GM21515 (cell line): ENCODE measurements around the gene EXOC7.

Source experiments
- ATAC-seq: cut with Tn5 transposase; IDR thresholded peaks from one replicate; pipeline ENCODE4 v1.9.1; 2021; ENCODE audit not compliant: unreplicated experiment

Gene EXOC7, protein sequence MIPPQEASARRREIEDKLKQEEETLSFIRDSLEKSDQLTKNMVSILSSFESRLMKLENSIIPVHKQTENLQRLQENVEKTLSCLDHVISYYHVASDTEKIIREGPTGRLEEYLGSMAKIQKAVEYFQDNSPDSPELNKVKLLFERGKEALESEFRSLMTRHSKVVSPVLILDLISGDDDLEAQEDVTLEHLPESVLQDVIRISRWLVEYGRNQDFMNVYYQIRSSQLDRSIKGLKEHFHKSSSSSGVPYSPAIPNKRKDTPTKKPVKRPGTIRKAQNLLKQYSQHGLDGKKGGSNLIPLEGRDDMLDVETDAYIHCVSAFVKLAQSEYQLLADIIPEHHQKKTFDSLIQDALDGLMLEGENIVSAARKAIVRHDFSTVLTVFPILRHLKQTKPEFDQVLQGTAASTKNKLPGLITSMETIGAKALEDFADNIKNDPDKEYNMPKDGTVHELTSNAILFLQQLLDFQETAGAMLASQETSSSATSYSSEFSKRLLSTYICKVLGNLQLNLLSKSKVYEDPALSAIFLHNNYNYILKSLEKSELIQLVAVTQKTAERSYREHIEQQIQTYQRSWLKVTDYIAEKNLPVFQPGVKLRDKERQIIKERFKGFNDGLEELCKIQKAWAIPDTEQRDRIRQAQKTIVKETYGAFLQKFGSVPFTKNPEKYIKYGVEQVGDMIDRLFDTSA

DNA sequence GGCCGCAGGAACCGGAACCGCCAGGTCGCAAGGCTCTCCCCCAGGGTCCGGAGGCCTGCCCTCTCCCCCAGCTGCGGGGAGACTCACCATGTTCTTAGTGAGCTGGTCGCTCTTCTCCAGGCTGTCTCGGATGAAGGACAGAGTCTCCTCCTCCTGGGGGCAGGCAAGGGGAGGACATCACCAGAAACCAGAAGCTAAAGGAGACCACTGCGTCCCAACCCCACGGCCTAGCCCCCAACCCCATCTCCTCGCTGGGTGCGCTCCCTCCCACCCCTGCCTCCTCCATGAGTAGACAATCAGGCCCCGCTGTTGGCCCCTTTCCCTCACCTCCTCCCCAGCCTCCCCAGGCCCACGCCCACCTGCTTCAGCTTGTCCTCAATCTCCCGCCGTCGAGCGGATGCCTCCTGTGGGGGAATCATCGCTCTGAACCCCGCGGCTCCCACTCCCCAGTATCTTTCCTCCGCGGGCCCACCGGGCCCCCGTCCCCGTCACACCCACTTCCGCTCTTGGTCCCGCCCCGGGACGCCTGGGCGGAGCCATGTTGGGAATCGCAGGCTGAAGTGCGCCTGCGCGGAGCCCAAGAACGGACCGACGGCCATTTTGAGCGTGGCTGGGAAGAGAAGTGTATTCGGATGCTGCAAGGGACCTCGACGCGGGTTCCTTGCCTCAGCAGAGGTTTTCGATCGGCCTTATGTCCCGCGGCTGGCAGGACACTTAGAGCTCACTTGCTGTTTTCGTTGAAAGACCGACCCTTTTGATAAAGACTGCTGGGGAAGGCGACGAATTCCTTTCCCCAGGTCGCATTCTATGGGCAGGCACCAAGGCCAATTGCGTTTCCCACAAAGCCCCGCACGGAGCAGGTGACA is at the start of gene EXOC7:
Gene EXOC7 (minus strand): TSS at position 514 of the 866 bp plus-strand sequence. CDS start 95 bp downstream, at position 419.
- peak; percentile 70 for ATAC-seq

DNA sequence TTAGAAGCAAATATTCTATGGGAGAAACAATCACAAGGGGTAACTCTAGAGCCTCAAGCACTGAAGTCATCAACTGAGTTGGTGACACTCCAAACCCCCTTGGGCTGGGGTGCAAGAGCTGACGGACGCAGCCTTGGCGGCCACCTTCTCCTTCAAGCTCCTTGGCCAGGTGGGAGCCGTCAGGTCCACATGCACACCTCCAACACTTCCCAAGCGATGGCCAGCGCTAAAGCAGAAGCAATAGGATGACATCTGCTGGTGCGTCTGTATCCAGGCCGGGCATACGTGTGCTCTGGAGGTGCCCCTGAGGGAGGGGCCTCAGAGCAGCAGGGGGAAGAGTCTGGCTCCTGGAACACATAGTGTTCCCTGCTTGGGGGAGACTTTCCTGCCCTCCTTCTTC is 49.6 kb upstream of the EXOC7 start:
- ATAC-seq, result no peak

DNA sequence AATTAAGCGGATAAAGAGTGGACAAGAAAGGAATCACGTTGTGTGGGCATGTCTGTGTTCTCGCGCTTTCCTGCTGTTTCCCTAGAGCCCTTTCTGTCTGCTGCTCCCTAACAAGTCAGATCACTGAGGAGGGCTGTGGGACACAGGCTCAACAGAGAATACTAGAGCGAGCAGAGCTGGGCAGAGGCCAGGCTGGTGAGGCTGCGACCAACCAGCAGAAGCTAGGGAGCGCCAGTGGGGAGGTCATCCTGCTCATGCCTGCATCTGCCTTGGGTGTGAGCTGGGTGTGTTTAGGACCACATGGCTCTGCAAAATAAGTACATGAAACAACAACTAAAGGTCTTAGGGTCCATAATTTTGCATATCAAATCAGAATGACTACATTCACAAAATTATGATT is 49.0 kb upstream of the EXOC7 start:
- ATAC-seq, result no peak

DNA sequence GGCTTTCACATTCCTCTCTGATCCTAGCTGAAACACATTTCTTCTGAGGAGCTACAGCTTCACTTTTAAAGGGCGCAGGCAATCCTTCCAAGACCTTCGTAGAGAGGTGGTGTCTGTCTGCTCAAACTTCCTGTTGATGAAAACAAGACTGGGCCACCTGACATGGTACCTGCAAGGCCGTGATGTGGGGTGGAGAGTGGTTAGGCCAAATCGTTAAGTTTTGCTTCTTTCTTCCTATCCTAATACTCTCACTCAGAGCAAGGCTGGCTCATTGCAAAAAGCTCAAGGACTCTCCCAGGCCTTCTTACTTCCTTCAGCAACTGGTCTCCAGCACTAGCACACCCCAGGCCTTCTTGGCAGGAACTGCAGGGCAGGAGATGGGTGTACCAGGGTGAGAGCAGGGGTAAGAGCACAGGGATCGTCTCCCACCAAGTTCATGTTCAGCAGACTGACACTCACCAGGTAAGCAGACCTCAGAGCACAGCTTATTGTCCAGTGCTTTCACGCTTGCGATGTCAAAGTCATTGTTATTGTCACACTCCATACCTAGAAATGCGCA is 48.4 kb upstream of the EXOC7 start:
- no peak for ATAC-seq

DNA sequence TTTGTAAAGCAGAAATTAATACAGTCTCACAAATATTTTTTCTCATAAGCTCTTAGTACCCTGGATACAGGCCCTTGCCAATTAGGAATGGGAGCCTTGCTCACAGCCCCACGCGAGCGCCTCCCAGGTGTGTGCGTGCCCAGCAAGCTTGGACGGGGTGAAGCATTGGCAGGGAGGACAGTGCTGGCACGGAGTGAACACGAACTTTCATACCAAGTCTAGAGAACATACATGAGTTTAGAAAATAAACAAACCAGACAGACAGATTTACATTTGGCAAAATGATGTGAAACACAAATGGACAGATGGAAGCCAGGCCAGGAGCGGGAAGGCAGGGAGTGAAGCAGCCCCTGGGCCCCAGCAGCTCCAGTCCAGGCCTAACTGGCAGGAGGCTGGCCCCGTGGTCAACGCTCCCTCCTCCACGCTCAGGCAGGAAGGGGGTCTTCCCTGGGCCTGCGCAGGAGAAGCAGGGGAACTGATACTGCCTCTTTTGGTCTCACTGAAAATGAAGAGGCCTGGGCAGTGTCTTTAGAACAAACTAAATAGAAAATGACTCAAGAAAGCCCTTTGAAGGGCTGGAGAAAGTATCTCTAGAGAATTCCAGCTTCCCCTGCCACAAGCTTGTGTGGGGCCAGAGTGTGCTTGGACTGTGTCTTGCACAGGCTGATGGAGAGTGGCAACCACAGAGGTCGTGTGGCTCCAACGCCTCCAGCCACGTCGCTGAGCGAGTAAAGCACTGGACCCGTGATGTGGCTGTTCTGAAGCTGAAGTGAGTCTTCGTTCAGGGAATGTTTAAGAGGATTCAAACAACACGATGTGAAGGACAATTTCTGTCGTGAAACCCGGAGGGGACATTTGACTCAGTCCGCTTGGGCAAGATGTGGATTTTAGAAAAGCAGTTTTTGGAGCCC is 47.4 kb upstream of the EXOC7 start:
- no peak for ATAC-seq

DNA sequence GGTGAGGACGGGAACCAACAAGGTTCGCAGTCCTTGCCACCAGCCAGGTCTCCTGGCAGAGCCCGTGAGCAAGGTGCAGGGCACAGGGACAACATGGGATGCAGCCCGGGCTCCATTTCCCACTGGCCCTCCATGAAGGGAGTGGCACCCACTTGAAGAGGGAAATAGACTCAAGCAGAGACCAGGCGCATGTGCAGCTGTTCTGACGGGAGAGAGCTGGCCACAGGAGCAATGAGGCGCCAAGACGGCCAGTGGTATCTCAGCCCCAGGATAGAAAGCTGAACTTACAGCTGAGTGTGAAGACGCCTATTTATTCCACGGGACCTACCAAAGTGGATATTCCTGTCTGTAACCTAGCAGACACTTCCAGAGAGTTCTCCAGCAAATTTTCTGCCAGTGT is 45.6 kb upstream of the EXOC7 start:
- no peak for ATAC-seq

DNA sequence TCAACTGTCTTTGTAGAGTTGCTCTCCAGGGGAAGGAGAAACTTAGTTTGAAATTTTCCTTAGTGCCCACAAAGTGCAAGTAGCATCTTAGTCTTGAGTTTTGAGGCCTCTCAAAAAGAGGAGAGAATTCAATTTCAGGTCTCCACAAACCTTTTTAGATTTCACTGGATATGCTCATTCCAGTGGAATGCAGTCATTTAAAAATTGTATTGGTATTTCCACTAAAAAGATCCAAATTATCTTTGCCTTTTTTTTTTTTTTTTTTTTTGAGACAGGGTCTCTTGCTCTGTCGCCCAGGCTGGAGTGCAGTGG is 44.4 kb upstream of the EXOC7 start:
- ATAC-seq, result no peak

DNA sequence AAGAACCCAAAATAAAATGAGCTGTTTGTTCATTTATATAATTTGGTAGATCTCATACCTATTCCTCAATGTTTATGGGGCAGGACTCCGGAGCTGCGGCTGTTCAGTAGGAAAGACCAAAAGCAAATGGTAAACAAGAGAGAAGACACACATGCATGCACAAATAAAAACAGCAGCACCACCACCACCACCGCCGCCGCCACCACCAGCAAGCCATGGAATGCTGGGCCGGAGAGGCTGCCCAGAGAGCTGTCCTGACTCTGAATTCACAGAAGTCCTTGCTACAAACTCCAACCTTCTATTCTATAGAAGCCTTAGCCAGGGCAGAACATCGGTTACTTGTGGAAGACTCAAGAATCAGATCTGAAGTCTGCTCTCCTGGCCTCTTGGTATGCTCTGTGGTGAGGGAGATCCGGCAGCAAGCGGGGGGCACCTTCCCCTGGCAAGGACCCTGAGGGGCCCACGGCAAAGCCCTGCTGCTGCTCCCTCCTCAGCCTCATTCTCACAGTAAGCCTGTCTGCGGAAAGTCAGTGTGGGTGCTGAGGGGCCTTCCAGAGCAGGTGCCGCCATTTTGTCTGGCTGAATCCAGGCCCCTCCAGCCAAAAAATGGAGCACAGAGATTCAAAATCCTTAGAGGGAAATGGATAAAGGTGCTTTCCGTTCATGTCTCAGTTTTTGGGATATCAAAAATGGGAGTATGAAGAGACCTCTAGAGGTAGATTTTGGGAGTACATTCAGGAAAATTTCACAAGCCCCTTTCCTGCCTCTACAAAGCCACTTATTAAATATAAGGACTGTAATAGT is 43.8 kb upstream of the EXOC7 start:
- ATAC-seq, result no peak

DNA sequence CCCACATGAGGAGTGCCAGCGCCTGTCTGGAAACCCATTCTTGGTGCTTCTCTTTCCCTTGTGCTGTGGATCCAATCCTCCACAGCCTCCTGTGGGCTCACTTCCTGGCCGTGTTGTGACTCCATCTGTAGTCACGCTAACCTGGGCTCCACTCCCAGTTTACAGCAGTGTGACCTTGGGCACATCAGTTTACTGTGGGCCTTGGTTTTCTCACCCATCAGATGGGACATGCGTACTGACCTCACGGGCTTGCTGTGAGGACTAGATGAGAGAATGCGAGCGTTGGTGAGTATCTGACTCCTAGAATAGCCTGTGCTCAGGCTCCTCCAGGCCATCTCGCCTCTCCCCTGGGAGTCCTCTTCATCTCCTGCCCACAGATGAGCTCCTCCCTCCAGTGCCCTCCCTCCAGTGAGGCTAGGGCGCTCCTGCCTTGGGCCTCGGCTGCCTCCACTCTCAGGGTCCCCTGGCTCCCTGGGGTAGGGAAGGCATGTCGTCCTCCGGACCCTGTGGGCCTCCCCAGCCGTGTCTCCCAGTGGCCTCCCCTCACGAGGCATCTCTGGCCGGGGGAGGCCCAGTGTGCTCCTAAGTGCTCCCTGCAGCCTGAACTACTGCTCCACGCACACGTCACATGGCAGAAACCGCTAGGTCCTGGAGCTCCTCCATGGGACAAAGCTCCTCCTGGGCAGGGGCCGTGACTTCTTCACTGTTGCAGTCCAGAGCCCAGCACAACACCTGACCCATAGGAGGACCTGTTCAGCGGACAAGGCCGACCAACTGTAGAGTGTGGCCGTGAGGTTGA is 42.7 kb upstream of the EXOC7 start:
- ATAC-seq, result no peak

DNA sequence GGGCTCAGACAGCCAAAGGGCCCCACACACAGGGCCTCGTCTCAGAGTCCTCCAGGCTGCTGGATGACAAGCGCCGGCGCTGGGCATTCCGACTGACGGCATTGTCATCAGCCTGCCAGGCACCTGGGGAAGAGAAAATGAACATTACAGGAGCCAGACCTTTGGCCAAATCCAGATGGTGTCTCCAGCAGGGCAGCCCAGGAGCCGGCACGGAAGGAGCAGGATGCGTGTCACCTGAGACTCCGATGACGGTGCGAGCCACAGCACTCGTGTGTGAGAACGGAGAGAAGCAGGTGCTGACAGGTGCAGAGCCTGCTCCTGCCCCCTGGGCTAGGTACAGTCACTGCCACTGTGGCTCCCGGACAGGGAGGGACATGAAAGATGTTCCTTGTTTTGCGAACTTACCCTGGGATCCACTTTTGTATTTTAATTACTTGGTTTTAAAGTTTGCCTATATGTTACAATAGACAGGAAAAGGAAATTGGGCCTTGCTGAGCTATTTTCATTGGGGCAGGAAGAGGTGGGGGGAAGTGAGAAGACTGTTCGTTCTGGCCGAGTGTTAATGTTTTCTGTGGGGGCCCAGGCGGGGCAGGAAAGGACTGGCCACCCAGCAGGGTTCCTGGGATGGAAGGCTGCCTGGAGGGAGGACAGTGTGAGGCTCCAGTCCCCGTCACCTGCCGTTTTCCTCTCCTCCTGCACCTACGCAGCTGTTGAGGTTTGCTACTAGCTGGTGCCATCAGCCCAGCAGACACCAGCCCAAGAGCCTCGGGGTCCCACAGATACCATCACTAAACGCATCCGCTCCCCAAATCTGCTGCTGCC is 41.9 kb upstream of the EXOC7 start:
- no peak for ATAC-seq

DNA sequence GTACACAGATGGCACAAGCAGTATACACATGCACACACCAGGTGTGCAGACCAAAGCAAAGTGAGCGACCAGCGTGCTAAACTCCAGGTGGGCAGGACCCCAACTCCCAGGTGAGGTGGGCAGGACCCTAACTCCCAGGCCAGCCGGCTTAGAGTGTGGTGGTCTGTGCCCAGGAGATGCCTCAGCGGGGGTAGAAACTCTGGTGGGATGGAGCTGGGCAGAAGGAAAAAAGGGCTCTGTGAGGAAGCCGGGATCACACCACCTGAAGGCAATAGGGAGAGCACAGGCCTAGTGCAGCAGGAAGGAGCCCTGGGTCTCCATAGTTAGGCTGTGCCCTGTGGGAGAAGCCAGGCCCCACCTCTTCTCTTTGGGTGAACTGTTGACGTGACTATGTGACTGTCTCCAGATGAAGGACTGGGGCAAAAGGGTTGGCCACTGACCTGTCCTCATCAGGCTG is 39.0 kb upstream of the EXOC7 start:
- ATAC-seq, result no peak

DNA sequence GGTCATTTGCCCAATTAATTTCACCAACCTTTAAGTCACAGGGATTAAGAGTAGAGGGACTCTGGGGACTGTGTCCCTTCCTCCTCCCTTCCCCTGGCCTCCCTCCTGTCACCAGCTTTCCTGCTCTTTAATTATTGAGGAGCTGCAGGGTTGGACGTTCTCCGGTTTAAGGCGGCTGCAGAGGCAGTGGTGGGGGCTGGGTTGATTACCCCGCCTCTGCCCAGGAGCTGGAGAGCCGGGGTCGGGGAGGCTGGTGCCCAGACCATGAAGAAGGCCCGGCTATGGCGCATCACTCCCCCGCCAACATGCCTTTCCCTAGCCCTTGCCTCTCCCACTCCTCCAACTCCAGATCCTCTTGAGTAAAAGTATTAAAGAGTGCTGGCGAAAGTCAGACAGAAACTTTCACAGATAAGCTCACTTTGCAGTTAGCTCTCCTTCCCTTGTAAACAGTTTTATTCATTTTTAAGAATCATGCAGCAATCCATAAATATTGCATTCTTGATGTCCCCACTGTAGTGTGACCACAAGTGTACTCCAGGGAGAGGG is 38.5 kb upstream of the EXOC7 start:
- ATAC-seq, result no peak

DNA sequence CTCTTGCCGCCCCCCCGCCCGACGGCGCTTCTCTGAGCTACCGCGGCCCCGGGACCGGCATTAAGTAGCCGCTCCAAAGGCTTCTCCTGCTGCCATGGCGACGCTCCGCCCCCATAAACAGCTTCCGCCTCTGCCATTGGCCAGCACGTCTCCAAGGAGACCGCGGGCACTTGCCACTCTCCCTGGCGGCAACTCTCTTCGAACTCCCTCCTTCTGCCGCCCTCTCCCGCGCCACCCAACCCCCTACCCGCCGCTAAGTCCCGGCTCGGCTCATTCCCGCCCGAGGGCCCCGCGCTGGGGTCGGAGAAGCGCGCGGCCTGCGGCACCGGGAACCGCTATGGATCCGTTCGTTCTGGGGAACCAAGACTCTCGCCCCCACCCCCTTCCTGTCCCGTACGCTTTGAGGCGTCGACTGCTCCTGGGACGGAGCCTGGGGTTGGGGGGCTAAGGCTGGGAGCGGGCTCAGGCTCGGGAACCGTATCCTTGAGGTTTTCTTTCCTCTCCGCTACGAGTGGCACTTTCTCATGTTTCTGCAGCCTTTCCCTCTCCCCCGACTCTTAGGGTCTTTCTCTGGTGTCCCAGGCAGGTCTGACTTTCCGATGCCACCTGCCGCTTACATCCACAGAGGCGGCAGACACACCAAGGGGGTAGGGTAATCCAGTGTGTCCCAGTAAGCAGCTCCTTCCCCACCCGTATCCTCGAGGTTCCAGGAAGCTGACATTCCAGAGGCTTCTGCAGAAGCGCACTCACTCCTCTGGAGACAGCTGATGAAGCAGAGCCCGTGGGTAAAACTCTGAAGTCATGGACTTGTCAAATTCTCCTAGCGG is 37.8 kb upstream of the EXOC7 start, which contains the start of gene FOXJ1:
Gene FOXJ1 (minus strand): TSS at position 34 of the 827 bp plus-strand sequence. CDS start 850 bp downstream, outside the sequence.
- peak; percentile 66 for ATAC-seq

DNA sequence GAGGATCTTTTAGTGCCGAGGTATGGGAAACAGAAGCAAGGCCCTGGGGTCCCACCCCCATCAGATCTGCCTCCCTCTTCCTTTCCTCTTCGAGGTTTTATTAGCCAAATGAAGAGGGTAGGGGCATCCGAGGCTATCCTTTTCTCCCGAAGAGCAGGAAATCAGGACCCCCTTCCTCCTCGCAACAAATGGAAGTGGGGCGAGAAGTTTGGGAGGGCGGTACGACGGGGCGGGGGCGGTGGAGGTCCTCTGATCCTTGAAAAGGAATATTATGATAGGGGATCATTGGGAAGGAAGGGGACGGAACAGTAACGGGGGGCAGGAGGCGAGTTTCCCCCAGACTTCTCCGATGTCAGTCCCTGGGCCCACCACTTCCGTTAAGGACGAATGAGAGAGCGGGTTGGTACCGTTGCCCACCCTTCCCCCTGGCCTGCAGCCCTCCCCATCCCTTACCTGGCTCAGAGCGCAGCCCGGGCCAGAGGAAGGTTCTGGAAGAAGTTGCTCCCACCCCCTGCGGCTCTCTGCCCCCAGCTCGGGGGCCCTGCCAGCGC is 37.1 kb upstream of the EXOC7 start:
- ATAC-seq, result no peak

DNA sequence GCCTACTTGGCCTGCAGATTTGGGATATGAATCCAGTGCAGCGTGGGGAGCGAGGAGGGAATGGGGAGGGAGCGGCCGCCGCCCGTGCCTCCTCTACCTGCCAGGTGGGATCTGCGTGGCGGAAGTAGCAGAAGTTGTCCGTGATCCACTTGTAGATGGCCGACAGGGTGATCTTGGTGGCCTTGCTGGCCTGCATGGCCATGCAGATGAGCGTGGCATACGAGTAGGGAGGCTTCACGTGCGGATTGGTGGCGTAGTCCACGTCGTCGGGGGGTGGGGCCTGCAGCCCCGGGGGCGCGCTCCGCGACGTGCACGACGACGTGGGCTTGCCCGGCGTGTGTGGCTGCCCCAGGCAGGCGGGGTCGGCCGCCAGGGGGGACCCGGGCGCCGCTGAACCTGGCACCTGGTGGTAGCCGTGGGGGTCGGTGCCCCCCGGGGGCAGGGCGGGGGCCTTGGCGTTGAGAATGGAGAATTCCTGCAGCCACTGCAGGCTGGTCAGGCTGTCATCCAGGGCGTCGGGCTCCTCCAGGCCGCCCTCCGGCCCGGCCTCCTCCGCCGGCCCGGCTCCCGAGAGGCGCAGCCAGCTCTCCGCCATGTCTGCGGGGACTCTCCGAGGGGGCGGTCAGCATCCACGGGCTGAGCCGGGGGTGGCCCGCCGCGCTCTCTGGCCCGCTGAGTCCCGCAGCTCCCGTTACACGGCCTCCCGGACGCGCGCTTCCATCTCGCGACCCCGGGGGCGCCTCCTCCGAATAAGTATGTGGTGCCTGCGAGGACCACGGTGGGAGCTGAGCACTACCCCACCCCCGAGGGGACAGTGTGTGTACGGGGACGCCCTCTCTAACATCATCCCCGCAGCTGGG is 36.4 kb upstream of the EXOC7 start:
- ATAC-seq, result no peak
